Measurements from ENCODE around the gene HOXA4.
A peak's percentile ranks its signal among the peaks of the same experiment; 100 is the strongest.

The HOXA4 gene

GRCh38 chr7:27088002-27088922 is 42.3 kb downstream of the HOXA4 start:
- peak in 2 of 3 donors; percentile 21 to 32 for DNase-seq

- DNase-seq, result no peak
Measured at GRCh38 chr7:27083646-27084045, 46.9 kb downstream of the HOXA4 start.

- no peak for DNase-seq
Measured at GRCh38 chr7:27082171-27082570, 48.4 kb downstream of the HOXA4 start.

GRCh38 chr7:27080844-27081436 is 49.6 kb downstream of the HOXA4 start:
- no peak for DNase-seq

- DNase-seq, result peak in 2 of 3 donors; percentile 26 to 44
Measured at GRCh38 chr7:27079234-27079975, 51.2 kb downstream of the HOXA4 start.

GRCh38 chr7:27078616-27079233 is 51.8 kb downstream of the HOXA4 start:
- DNase-seq, result no peak
